Thyroid gland (tissue), 4 donors: Measurements from ENCODE around the gene C2orf49. TPM values are rescaled to one million over a fixed set of nuclear protein-coding genes. Genes with fewer than 3 reads are reported as not detected.

Experiments
- DNase-seq, 2 donors: peaks; one replicate each; pipeline ENCODE4 v3.0.0-alpha.2; 2019
- H3K27ac ChIP-seq, 3 donors: fragments of 200-600 bp; sonication (generic); 1 replicate in 2 of 3; 2 replicates in 1 of 3; pipeline ENCODE4 v1.5.1; 2016 to 2019; ENCODE audit warnings: mild to moderate bottlenecking in 1 of 3, moderate library complexity in 1 of 3
- H3K27me3 ChIP-seq: fragments of 200-600 bp; sonication (generic); one replicate; pipeline ENCODE4 v1.5.1; 2019
- H3K36me3 ChIP-seq, 2 donors: fragments of 200-600 bp; sonication (generic); one replicate each; pipeline ENCODE4 v1.5.1; 2016 to 2019
- H3K4me1 ChIP-seq, 2 donors: fragments of 200-600 bp; sonication (generic); one replicate each; pipeline ENCODE4 v1.5.1; 2017 to 2019
- H3K4me3 ChIP-seq, 3 donors: fragments of 200-600 bp; sonication (generic); replicated peaks in 1 of 3; 1 replicate in 2 of 3; 2 replicates in 1 of 3; pipeline ENCODE4 v1.5.1; 2016; ENCODE audit warnings: mild to moderate bottlenecking in 1 of 3
- H3K9me3 ChIP-seq: fragments of 200-600 bp; sonication (generic); one replicate; pipeline ENCODE4 v1.5.1; 2017
- CTCF ChIP-seq, 6 experiments: fragments of 200-600 bp in 3 of 6; fragments of 450-650 bp in 3 of 6; sonication (generic) in 3 of 6; IDR thresholded peaks; one replicate each; pipeline ENCODE4 v1.5.1; 2016 to 2019; ENCODE audit warnings: antibody characterized with exemption in 6 of 6, mild to moderate bottlenecking in 2 of 6, inconsistent platforms in 1 of 6, moderate library complexity in 1 of 6
- POLR2A ChIP-seq, 2 donors: fragments of 450-650 bp; IDR thresholded peaks; one replicate each; pipeline ENCODE4 v1.6.1; 2017; ENCODE audit warnings: antibody characterized with exemption in 2 of 2, mild to moderate bottlenecking in 2 of 2, moderate library complexity in 1 of 2
- WGBS, 2 donors: methylation state at CpG; one replicate each; pipeline ENCODE4 v1.1.5; 2017; 5-methylcytosine and 5-hydroxymethylcytosine counted together
- intact Hi-C: fragments of 100-400 bp; cut with DNase I; formaldehyde crosslinking; loops from one replicate; pipeline ENCODE4 v1.15.1; 2023
- total RNA-seq, 4 donors: library from RNA; depleted of rRNA; stranded (reverse); fragments of >200 nt; gene quantifications; one replicate each; pipeline ENCODE4 v1.2.3, GENCODE V29; 2016

Gene C2orf49
- total RNA-seq, 4 donors from 2014 or later: 16.6 to 41.1 (median 22.1) TPM

- H3K36me3 ChIP-seq: no peaks in the 10 kb centered on the region
Measured at GRCh38 chr2:105391763-105392662, 54.7 kb downstream of the C2orf49 start.

GRCh38 chr2:105393373-105394055 lies 56.2 kb downstream of the C2orf49 start:
- H3K27ac ChIP-seq: no peak overlapping the region
- intact Hi-C loops: no loop called here
- WGBS, 2 donors: 73 to 83% methylated on average over 13 of the region's 13 CpGs
- TF ChIP-seq POLR2A (IDR thresholded peaks at IDR 0.05): no peak
- no peak for TF ChIP-seq CTCF (IDR thresholded peaks at IDR 0.05)
- H3K9me3 ChIP-seq: no peaks in the 10 kb centered on the region
- no peaks in the 10 kb centered on the region for H3K27me3 ChIP-seq
- no peak overlapping the region for H3K4me3 ChIP-seq
- H3K4me1 ChIP-seq: peaks cover 6 to 24% of the 10 kb centered on the region in 2 donors
- H3K36me3 ChIP-seq: no peaks in the 10 kb centered on the region
- DNase-seq: peak; percentile 26 to 34

More at GRCh38 chr2:105391763-105392662, 54.7 kb downstream of the C2orf49 start:
- intact Hi-C loops: no loop called here
- TF ChIP-seq CTCF (IDR thresholded peaks at IDR 0.05) (no peak), POLR2A (IDR thresholded peaks at IDR 0.05) (no peak)
- WGBS, 2 donors: 92 to 95% methylated on average over 9 of the region's 9 CpGs
- Histone ChIP-seq H3K9me3 (no peaks in the 10 kb centered on the region), H3K4me3 (no peak overlapping the region), H3K27me3 (no peaks in the 10 kb centered on the region), H3K27ac (peak overlapping the region in 2 of 3 donors; percentile 1 to 26), H3K4me1 (peaks cover 0 to 27% of the 10 kb centered on the region in 2 donors)
- DNase-seq: no peak

GRCh38 chr2:105394951-105395611 lies 57.7 kb downstream of the C2orf49 start:
- WGBS, 2 donors: 91 to 92% methylated on average over 12 of the region's 12 CpGs
- H3K36me3 ChIP-seq: no peaks in the 10 kb centered on the region
- DNase-seq: no peak
- no peak overlapping the region for H3K4me3 ChIP-seq
- H3K27ac ChIP-seq: no peak overlapping the region
- H3K27me3 ChIP-seq: no peaks in the 10 kb centered on the region
- H3K4me1 ChIP-seq: peaks cover 6 to 18% of the 10 kb centered on the region in 2 donors
- intact Hi-C loops: no loop called here
- no peak for TF ChIP-seq CTCF (IDR thresholded peaks at IDR 0.05)
- TF ChIP-seq POLR2A (IDR thresholded peaks at IDR 0.05): no peak
- H3K9me3 ChIP-seq: no peaks in the 10 kb centered on the region

- H3K4me1 ChIP-seq: peaks cover 6 to 14% of the 10 kb centered on the region in 2 donors
- DNase-seq: no peak
- no peaks in the 10 kb centered on the region for H3K27me3 ChIP-seq
- TF ChIP-seq CTCF (IDR thresholded peaks at IDR 0.05): no peak
- no peak for TF ChIP-seq POLR2A (IDR thresholded peaks at IDR 0.05)
- WGBS, 2 donors: 96% methylated on average over 7 of the region's 7 CpGs
- H3K9me3 ChIP-seq: no peaks in the 10 kb centered on the region
- no peak overlapping the region for H3K4me3 ChIP-seq
- no peaks in the 10 kb centered on the region for H3K36me3 ChIP-seq
- intact Hi-C loops: no loop called here
- no peak overlapping the region for H3K27ac ChIP-seq
Measured at GRCh38 chr2:105395691-105396090, 58.4 kb downstream of the C2orf49 start.
